Small intestine (tissue), 7 donors: Measurements from ENCODE around the gene DCC. TPM values are rescaled to one million over a fixed set of nuclear protein-coding genes. Genes with fewer than 3 reads are reported as not detected.

ENCODE experiments used
- DNase-seq, 2 donors: peaks; one replicate each; pipeline versions ENCODE4 v3.0.0 to v3.0.0-alpha.2; 2013
- FAIRE-seq: peaks from 2 replicates; lab custom pipeline; 2012; peaks lifted over from hg19 to GRCh38; lab: Jason Lieb, UNC
- H3K27ac ChIP-seq, 3 donors: one replicate each; pipeline ENCODE4 v1.5.1; 2013; ENCODE audit warnings: low read length in 2 of 3, mild to moderate bottlenecking in 2 of 3, control low read depth in 1 of 3, inconsistent platforms in 1 of 3, low read depth in 1 of 3, moderate library complexity in 1 of 3
- H3K27me3 ChIP-seq, 3 donors: one replicate each; pipeline ENCODE4 v1.6.1; 2013; ENCODE audit warnings: low read length in 3 of 3, inconsistent platforms in 1 of 3; ENCODE audit not compliant: control insufficient read depth in 3 of 3, insufficient read depth in 3 of 3
- H3K36me3 ChIP-seq, 3 donors: one replicate each; pipeline ENCODE4 v1.6.1; 2013; ENCODE audit warnings: low read length in 3 of 3, inconsistent platforms in 1 of 3, low read depth in 1 of 3, mild to moderate bottlenecking in 1 of 3, moderate library complexity in 1 of 3; ENCODE audit not compliant: control insufficient read depth in 3 of 3, insufficient read depth in 2 of 3
- H3K4me1 ChIP-seq, 3 donors: one replicate each; pipeline ENCODE4 v1.6.1; 2013; ENCODE audit warnings: low read length in 2 of 3, inconsistent platforms in 1 of 3, low read depth in 1 of 3, mild to moderate bottlenecking in 1 of 3, moderate library complexity in 1 of 3; ENCODE audit not compliant: control insufficient read depth in 3 of 3, insufficient read depth in 2 of 3
- H3K4me3 ChIP-seq, 3 donors: one replicate each; pipeline ENCODE4 v1.5.1; 2013; ENCODE audit warnings: low read length in 3 of 3, control low read depth in 1 of 3, inconsistent platforms in 1 of 3, low read depth in 1 of 3, mild to moderate bottlenecking in 1 of 3, moderate library complexity in 1 of 3
- H3K9me3 ChIP-seq, 2 donors: one replicate each; pipeline ENCODE4 v1.6.1; 2013; ENCODE audit warnings: low read depth in 1 of 2, low read length in 1 of 2; ENCODE audit not compliant: control insufficient read depth in 2 of 2, insufficient read depth in 1 of 2
- WGBS, 3 donors: extraction: QIAGEN DNeasy Blood & Tissue Kit; methylation state at CpG; one replicate each; pipeline ENCODE4 v1.1.7; 2013; 5-methylcytosine and 5-hydroxymethylcytosine counted together
- polyA plus RNA-seq, 4 donors: library from polyadenylated mRNA; stranded (reverse) in 3 of 4; unstranded in 1 of 4; fragments of 200-250 nt in 3 of 4; fragments of 120-200 nt in 1 of 4; gene quantifications; one replicate each; pipeline versions ENCODE4 v1.2.1 to v1.2.3, GENCODE V29; 2013
- donor health status: healthy with polysubstance abuse.
- donor health status: control.
- donor health status: control.
- donor health status: Bipolar disorder and iron deficiency.
- donor health status: healthy.

Gene DCC
- polyA plus RNA-seq, 4 donors: 0.03 to 0.30 TPM; not detected in 2

DNA sequence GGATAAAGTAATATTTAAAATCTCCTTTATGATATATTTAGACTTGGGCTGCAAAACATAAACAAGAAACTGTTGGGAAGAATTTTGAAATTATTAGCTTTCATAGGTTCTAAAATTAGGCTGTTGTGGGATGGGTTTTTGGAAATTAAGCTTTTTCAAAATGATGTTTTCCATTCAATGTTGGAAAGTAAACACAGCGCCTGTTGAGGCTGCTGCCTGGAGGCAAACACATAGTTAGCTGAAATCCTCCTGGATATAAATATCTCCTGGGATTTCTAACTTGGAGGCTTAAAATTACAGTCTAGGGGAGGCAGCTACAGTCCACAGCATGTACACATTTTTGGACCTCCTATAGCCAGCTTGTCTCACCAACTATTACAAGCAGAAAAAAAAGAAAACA lies 197.3 kb downstream of the DCC start:
- WGBS, 3 donors: 69 to 94% (median 75%) methylated on average over 1 of the region's 1 CpG
- H3K4me1 ChIP-seq: no peaks in the 10 kb centered on the region
- no peaks in the 10 kb centered on the region for H3K27me3 ChIP-seq
- DNase-seq: no peak
- no peak overlapping the region for H3K27ac ChIP-seq
- FAIRE-seq: no peak
- H3K9me3 ChIP-seq: no peaks in the 10 kb centered on the region
- H3K4me3 ChIP-seq: no peak overlapping the region
- H3K36me3 ChIP-seq: no peaks in the 10 kb centered on the region

DNA sequence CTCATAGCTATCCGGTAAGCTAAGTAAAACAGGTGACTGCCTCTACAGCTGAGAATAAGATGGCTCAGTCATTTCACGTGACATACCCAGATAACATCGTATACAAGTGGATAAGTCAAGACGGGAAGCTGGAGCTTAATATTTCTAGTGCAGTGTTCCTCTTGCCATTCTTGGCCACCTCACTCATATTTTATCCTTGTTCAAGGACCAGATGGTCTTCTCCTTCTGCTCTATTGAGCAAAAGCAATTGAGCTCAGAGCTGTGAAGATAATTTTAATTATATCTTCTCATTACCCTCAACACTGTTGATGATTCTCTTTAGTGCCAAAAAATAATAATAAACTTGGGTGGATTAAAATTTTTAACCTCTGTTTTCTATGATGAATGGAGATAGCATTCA lies 201.1 kb downstream of the DCC start:
- DNase-seq (no peak), FAIRE-seq (no peak)
- no peaks in the 10 kb centered on the region for H3K27me3 ChIP-seq
- 89 to 96% (median 92%) methylated on average over 4 of the region's 4 CpGs for WGBS, 3 donors
- no peaks in the 10 kb centered on the region for H3K4me1 ChIP-seq
- H3K27ac ChIP-seq: no peak overlapping the region
- H3K9me3 ChIP-seq: no peaks in the 10 kb centered on the region
- no peak overlapping the region for H3K4me3 ChIP-seq
- no peaks in the 10 kb centered on the region for H3K36me3 ChIP-seq

DNA sequence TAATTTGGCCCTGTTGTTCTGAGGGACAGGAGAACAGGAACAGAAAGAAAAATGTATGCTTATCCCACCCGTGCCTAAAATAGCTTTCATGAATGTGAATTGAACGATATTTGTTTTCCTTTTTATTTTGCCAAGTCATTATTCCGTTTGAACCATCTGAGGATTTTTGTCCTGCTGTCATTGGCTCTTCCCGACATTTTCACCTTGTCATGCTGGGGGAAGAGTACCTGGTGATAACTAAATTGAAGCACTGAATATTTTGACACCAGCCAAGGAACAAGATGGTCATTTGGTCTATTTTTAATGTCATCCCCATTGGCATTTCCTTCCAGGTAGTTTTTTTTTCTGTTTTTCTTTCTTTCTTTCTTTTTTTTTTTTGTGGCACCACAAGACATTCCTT lies 204.1 kb downstream of the DCC start:
- DNase-seq: no peak
- no peak overlapping the region for H3K27ac ChIP-seq
- H3K36me3 ChIP-seq: no peaks in the 10 kb centered on the region
- 68 to 80% (median 69%) methylated on average over 4 of the region's 4 CpGs for WGBS, 3 donors
- no peaks in the 10 kb centered on the region for H3K4me1 ChIP-seq
- no peaks in the 10 kb centered on the region for H3K9me3 ChIP-seq
- H3K4me3 ChIP-seq: no peak overlapping the region
- FAIRE-seq: no peak
- no peaks in the 10 kb centered on the region for H3K27me3 ChIP-seq

DNA sequence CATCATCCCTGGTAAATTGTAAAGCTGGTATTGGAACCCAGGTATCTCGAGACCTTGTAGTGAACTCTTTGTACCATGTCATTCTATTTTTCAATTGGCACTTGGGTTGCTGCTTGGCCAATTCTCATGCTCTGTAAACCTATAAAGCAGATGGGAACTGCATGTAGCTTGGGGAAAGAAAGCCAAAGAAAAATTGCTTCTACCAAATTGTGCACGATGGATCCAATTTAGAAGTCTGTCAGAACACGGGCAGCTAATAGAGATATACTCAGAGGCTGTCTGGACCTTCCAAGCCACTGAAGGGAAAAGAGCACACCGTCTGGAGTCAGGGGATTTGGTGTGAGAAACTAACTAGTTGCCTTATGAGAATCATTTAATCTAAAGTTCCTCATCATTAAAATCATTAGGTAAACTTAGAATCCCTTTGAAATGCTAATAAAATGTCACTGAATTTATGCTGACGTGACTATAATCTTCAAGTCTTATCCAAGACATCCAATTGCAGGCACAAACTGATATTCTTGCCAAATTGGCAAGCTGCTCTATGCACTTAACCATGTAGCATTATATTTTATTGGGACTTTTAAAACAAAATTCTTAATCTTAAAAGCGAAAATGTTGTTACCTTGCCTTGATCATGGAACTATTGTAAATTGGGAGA lies 206.8 kb downstream of the DCC start:
- no peaks in the 10 kb centered on the region for H3K4me1 ChIP-seq
- FAIRE-seq (no peak), DNase-seq (no peak)
- H3K9me3 ChIP-seq: no peaks in the 10 kb centered on the region
- H3K4me3 ChIP-seq: no peak overlapping the region
- no peak overlapping the region for H3K27ac ChIP-seq
- no peaks in the 10 kb centered on the region for H3K36me3 ChIP-seq
- no peaks in the 10 kb centered on the region for H3K27me3 ChIP-seq
- WGBS, 3 donors: 64 to 73% (median 65%) methylated on average over 6 of the region's 6 CpGs

DNA sequence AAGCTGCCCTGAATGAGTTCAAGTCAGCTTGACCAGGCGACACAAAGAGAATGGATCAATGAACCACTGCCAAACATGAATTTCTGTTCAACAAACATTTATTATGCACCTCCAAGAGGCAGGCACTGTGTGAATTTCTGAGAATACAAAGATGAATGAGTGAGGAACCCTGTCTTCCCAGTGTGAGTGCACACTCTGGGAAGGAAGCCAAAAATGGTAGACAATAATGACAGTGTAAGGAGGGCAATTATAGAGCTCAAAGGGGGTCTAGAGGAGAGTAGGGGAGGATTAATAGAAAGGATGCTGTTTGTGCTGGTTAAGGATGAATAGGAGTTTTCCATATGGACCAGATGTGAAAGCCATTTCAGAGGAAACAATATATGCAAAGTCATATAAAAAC lies 213.4 kb downstream of the DCC start:
- no peaks in the 10 kb centered on the region for H3K4me1 ChIP-seq

DNA sequence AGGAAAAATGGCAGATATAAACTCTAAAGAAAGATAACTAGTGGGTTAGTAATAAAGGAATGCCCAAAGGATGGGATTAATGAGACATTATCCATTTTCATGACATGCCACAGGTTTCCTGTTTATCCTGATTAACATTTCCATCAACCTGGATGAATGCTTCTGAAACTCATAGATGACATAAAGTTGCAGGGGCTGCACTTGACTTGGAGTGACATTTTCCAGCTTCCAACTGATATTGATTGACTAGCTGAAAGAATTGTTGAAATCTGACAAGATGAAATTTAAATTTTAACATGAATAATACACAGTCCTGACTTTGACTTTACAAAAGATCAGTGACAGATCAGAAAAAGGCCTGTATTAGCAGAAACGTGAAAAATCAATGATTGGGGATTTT lies 214.2 kb downstream of the DCC start:
- FAIRE-seq (no peak), DNase-seq (no peak)
- Histone ChIP-seq H3K9me3 (no peaks in the 10 kb centered on the region), H3K4me3 (no peak overlapping the region), H3K27me3 (no peaks in the 10 kb centered on the region), H3K36me3 (no peaks in the 10 kb centered on the region), H3K27ac (no peak overlapping the region), H3K4me1 (no peaks in the 10 kb centered on the region)
- 37 to 50% (median 44%) methylated on average over 1 of the region's 1 CpG for WGBS, 3 donors

More for the DNA sequence above, 213.4 kb downstream of the DCC start:
- 84 to 91% (median 89%) methylated on average over 1 of the region's 1 CpG for WGBS, 3 donors
- Histone ChIP-seq H3K4me3 (no peak overlapping the region), H3K9me3 (no peaks in the 10 kb centered on the region), H3K36me3 (no peaks in the 10 kb centered on the region), H3K27ac (no peak overlapping the region), H3K27me3 (no peaks in the 10 kb centered on the region)
- no peak for FAIRE-seq
- no peak for DNase-seq

DNA sequence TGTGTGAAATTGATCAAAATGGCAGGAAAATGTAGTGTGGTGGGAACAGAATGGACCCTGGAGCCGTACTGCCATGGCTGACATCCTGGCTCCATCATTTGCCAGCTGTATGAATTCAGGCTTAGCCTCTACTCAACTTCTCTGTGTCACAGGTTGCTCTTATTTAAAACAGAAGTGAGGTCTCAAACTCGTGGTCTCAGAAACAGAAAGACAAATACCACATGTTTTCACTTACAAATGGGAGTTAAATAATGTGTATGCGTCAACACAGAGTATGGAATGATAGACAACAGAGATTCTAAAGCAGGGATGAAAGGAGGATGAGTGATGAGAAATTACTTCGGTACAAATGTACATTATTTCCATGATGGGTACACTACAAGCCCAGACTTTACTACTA lies 227.4 kb downstream of the DCC start:
- Histone ChIP-seq H3K9me3 (no peaks in the 10 kb centered on the region), H3K27ac (no peak overlapping the region), H3K4me1 (no peaks in the 10 kb centered on the region), H3K4me3 (no peak overlapping the region), H3K27me3 (no peaks in the 10 kb centered on the region), H3K36me3 (no peaks in the 10 kb centered on the region)
- FAIRE-seq (no peak), DNase-seq (no peak)
- 61 to 68% (median 66%) methylated on average over 4 of the region's 4 CpGs for WGBS, 3 donors

DNA sequence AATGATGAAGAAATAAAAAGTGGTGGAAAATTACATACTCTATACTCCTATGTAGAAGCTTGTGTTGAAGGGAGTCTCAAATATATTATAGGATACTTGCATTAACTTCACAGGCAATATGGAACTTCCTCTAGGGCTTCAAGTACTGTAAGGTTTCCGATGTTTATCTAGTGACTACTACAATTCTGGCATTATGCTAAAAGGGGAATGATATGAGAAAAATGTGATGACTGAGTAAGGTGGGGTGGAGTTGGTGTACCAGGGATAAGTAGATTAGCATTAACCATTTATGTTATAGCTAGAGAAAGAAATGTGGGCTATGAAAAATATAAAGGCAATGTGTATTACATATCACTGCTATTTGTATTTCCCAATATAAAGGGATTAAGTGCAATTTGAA lies 229.5 kb downstream of the DCC start:
- H3K27ac ChIP-seq: no peak overlapping the region
- 22 to 56% (median 48%) methylated on average over 1 of the region's 1 CpG for WGBS, 3 donors
- no peaks in the 10 kb centered on the region for H3K9me3 ChIP-seq
- no peak for DNase-seq
- no peak for FAIRE-seq
- no peaks in the 10 kb centered on the region for H3K4me1 ChIP-seq
- H3K36me3 ChIP-seq: no peaks in the 10 kb centered on the region
- H3K27me3 ChIP-seq: no peaks in the 10 kb centered on the region
- H3K4me3 ChIP-seq: no peak overlapping the region

DNA sequence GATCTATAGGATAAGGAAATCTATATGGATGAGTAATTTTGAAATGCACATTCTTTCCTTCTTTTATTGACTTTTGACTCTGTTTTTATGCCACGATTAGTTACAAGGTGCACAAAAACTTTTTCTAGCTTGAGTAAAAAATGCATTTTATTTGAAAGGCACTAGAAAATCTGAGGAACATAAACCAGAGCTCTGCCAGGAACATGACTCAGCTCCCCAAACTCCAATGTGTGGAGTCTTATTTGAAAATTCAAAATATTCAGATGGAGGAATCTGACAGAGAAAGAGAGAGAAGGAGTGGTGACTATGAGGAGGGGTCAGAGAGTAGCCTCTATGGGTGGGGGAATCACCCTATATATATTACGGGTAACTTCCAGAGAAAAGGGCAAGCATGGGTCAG lies 231.0 kb downstream of the DCC start:
- WGBS, 3 donors: 77 to 84% (median 82%) methylated on average over 2 of the region's 2 CpGs
- Histone ChIP-seq H3K4me3 (no peak overlapping the region), H3K36me3 (no peaks in the 10 kb centered on the region), H3K27ac (no peak overlapping the region), H3K4me1 (no peaks in the 10 kb centered on the region), H3K27me3 (no peaks in the 10 kb centered on the region), H3K9me3 (no peaks in the 10 kb centered on the region)
- DNase-seq: no peak
- FAIRE-seq: no peak
